ENCODE data around the gene C17orf113.
A peak's percentile ranks its signal among the peaks of the same experiment; 100 is the strongest.

The C17orf113 gene
- 0 to 3.4 (median 0.38) reads per million in 17 experiments for total RNA-seq

GRCh38 chr17:42050393-42051012, at the start of gene C17orf113:
C17orf113 (minus strand) TSS chr17:42050601; CDS start chr17:42043376, 7,225 bp downstream.
- peak; percentile 51 to 81 (median 66) for DNase-seq

DNA sequence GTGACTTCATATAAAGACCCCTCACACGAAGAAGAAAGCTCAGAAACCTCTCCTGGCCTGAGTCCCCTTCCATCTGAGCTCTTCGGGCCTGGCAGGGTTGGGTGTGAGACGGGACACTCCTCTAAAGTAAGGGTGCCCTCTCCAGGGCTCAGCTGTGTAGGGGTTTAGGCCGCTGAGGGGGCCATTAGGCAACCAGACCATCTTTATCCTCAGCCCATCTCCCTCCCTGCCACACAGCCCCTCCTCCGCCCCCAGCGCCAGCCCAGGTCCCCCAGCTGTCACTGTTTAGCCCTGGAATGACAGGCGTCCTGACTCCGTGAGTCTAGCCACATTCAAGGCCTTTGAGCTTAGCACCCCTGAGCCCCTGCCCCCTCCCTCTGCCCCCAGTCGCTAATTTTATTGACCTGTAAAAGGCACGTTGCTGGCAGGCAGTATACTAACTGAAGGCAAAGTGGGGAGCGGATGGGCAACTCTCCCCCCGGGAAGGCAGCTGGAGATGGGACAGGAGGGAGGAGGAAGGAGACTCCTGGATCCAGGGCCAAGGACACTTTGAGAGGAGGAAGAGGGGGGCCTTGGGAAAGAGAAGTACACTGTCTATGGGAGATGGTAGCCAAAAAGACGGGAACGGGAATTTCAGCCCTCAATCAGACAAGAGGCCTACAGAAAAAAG, 48.5 kb upstream of the C17orf113 start:
- DNase-seq, result no peak

DNA sequence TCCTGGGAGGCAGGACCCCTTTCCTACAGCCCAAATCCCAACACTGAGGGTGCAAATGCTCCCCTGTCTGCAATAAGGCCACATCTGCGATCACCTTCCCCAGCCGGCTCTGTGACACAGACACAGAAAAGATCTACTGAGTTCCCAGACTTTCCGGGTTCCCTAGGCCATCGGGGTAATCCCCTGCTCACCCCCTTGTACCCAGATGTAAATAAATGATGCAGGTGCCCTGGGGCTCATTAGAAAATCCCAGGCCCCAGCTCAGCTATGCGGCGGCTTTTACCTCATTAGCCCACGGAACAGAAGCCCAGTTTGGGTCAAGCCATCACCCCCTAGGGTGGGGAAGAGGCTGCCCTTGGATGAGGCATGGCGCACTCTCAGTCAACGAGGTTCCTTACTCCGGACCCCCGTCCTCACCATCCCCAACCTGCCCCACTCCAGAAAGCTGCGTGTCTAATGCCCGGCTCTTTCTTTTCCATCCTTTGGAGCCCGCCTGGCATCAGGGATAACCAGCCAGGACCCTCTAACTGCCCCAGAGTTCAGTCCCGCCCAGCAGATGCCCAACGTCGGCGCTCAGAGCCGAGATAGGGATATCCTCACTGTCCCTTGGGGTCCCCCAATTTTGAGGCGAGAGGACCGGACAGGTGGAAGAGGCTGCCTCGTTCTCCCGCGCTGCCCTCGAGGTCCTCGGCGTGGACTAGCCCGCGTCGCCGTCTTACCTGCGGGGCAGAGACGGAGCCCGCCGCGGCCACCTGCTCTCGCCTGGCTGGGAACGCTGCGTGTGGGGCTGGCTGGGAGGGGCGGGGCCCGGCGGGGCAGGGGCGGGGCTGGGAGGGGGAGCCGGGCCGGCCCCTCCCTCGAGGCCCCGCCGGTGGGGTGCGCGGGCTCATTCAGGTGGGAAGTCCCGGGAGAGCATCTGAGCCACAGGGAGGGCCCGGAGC, 47.6 kb upstream of the C17orf113 start, which contains the start of gene ZNF385C:
Gene ZNF385C, minus strand, starts transcription at position 783 of the 941 bp plus-strand sequence. CDS start 35,417 bp downstream, outside the sequence.
- peak in 1 of 4 experiments; percentile 15 for DNase-seq

- no peak for DNase-seq
Measured at GRCh38 chr17:42096360-42097111, 46.1 kb upstream of the C17orf113 start.

GRCh38 chr17:42094375-42095069, 44.1 kb upstream of the C17orf113 start:
- DNase-seq, result no peak

DNA sequence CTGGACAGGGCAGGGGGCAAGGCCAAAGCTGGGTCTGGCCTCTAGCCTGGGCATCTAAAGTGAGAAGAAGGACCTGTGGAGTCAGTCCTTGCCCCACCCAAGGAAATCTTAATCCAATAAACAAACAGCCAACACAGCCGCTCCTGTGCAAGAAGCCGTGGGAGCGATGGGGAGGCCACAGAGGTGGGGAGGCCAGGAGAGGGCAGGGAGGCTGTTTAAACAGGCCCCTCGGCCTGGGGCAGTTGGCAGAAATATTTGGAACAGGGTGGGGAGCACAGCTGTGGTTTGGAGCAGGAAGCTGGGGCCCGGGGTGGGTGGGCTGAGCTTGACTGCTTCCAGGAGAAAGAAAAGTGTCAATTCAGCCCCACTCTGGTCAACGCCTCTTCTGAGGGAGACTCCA, 42.5 kb upstream of the C17orf113 start:
- DNase-seq, result no peak

- DNase-seq, result no peak
Measured at GRCh38 chr17:42090964-42091790, 40.8 kb upstream of the C17orf113 start.

DNA sequence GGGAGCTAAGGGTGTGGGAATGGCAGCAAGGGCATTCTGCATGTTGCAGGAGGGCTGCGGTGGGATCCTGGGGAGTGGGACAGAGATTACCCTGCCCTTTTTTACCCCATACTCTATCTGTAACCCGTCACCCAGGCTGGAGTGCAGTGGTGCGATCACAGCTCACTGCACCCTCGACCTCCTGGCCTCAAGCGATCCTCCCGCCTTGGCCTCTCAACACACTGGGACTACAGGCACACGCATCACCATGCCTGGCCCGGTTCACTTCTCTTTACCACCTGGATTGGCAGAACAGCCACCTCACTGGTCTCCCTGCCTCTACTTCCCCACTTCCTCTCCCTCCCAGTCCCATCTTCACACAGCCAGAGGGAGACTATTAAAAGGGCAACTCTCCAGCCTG, 38.3 kb upstream of the C17orf113 start:
- DNase-seq, result no peak

DNA sequence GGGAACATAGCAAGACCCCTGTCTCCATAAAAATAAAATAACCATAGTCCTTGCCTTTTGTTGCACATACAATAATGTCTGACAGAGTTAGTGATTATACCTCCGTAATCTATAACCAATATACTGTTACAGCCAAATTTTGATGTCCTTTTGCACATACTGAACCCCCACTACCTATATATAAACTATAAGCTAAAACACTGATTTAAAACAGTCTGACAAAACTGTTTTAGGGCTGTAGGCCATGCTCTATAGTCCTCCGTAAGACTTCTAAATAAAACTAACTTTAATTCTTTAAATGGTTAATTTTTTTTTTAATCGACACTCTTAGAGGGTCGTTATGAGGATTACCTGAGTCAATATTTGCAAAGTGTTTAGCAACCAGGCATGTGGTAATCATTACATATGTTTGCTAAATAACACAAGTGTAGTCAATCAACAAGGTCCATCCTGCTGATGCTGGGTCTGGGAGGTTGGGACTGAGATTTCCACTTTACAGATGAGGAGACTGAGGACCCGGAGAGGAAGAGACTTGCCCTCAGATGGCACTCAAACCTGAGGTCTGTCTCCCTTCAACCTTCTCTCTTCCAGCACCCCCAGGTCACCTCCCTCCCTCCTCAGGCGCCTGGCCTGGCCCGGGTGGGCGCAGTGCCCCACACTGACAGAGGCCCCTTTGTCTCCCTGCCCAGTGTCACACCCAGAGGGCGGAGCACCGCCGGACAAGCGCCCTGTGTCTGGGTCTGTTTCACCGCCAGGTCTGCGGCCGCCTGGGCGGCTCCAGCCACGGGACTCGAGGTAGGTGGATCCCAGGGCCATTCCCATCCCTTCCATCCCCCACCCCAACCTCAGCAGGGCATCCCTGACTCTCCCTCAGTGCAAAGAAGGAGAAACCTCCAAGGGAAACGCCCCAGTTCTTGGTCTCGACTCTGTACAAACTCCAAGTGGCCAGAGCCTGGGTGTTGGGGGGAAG, 37.6 kb upstream of the C17orf113 start:
- DNase-seq, result no peak

DNA sequence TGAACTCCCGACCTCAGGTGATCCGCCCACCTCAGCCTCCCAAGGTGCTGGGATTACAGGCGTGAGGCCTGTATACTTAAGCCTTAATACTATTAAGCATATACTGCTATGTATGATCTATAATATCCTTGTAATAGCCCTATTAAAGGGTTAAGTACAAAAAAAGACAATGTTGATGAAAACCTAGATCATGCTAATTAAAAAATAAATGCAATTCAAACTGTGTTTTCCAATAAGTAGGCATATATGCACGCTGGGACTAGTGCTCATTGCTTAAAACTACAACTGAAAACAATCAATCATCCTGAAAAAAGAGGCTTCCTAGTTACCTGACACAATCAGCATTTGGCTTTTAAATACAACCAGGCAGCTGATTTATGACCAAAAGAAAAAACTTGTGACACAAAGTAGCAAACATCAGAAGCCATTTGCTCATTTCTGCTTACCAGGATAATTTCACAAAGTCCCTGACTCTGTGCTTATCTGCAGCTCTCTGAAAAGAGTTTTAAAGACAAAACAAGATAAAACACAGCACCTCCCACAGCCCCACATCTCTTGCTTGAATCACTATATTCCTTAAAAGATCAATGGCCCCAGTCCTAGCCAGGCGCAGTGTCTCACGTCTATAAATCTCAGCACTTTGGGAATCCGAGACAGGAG, 36.8 kb upstream of the C17orf113 start:
- DNase-seq, result no peak

DNA sequence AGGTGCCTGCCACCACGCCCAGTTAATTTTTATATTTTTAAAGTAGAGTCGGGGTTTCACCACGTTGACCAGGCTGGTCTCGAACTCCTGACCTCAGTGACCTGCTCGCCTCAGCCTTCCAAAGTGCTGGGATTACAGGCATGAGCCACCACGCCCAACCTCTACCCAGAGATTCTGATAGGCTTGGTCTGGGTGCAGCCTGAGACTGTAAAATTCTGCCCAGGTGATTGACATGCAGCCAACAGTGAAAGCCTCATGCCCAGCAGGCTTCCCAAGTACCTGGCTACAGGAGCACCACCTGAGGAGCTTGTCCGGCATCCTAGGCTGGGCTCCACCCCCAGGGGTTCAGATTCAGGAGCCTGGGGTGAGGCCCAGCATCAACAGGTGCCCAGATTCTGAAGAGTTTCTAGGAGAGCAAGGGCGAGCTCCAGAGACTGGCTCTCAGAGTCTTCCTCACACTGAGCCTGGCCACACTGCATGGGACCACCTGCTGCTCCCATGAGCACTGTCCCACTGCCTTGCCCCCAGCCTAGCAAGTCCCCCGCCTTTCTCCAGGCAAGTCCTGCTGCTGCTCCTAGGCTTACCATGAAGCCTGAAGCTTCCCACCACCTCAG, 31.2 kb upstream of the C17orf113 start:
- no peak for DNase-seq

- no peak for DNase-seq
Measured at GRCh38 chr17:42079541-42079940, 29.1 kb upstream of the C17orf113 start.

DNA sequence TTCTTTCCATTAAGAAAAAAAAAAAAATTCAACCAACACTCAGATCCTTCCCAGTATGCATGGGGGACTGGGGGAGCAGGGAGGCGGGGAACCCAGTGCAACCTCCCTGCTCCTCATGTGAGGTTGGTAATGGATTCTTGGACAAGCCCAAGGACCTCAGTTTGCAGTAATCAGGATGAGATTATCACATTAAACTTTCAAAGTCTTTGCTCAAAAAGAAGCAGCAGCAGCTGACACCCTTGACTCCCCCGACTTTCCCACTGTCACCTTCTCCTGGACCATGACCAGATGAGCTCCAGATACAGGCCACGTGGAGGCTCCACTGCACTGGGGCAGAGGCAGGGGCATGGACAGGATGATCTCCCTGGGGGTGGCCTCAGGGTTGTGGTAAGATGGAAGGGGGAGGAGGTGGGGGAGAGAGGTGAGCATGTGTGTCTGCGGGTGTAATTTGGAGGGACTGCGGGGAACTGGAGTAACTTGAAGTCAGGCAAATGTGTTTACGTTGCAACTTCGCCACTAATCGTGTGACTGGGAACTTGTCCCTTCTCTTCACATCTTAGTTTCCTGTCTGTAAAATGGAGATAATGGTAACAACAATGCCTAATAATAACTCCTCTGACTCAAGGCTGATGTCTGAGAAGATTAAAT, 28.1 kb upstream of the C17orf113 start:
- no peak for DNase-seq

DNA sequence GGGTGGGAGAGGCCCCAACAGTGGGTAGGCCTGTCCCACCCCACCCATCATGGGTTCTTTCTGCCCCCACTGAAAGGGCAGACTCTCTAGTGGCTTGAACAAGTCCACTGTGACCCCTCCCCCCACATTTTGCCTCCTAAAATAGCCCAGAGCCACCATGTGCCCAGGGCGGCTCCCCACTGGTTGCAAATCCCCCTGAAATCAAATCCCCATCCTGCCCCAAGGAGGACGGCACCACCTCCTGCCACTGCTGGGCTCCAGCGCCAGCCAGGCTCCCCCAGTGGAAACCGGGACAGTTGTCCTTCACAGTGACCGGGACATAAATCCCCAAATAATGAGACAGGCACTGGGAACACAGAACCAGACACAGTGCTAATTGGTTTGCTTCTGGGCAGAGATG, 27.4 kb upstream of the C17orf113 start:
- no peak for DNase-seq

DNA sequence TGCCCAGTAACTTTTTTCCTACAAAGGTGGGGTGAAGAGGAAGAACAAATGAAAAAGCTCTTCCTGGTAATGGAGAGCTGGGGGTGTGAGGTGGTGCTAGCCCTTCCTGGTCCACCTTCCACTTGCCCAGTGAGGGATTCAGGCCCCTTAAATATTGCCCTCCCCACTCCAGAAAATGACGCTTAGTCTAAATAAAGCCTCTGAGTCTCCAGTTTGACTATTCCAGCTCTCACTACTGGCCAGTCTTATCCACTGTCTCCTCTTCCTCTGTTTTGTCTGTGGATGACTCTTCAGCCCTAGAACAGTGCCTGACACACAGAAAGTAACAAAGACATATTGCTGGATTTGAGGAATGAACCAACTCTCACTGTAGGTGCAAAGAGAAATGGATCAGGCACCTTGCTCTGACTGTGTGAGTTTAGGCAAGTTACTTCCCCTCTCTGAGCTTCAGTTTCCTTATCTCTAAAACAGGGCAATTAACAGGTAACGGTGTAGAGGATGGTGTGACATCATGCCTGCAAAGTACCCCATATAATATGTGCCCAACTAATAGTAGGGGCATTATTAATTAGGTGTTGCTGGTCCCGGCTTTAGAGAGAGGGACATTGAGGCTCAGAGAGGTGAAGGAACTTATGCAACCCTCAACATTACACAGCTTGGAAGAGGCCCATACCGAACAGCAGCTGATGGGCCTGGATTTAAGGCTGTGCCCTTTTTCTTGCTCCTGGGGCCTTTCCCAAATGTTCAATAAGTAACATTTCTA, 26.6 kb upstream of the C17orf113 start:
- DNase-seq, result no peak

DNA sequence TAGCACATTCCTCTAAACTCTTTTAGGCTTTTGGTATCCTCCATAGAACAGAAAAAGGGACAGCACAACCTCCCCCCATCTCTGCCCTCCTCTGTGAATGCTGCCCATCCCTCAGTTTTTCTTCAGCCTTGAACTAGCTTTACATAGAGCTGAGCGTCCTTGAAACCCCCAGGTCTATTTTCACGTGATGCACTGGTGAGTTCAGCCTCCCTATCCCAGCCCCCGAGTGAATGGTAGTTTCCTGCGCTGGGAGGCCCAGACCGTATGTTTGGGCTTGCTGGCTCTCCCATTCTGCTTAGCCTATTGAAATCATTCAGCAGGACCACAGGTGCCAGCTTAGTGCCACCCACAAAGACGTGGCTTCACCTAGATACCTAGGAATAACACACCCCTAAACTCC, 25.4 kb upstream of the C17orf113 start:
- no peak for DNase-seq

Measured in suppressor macrophage (primary cell).